KMS-11 (cell line): ENCODE results near the gene PIK3CD.

ENCODE experiments used
- H2AFZ ChIP-seq: fragments of 200-600 bp; sonication (generic); 2 replicates; pipeline ENCODE4 v1.6.1; 2016; ENCODE audit warnings: antibody characterized with exemption, mixed run types, low read depth
- H3K27ac ChIP-seq: fragments of 200-600 bp; sonication (generic); 2 replicates; pipeline ENCODE4 v1.6.1; 2016; ENCODE audit warnings: mild to moderate bottlenecking, mixed run types
- H3K27me3 ChIP-seq: fragments of 200-600 bp; sonication (generic); 2 replicates; pipeline ENCODE4 v1.6.1; 2017; ENCODE audit warnings: mild to moderate bottlenecking, low read depth, mixed run types, moderate library complexity; ENCODE audit not compliant: insufficient read depth
- H3K36me3 ChIP-seq: fragments of 200-600 bp; sonication (generic); 2 replicates; pipeline ENCODE4 v1.6.1; 2017; ENCODE audit warnings: mild to moderate bottlenecking, mixed run types; ENCODE audit not compliant: insufficient read depth
- H3K4me1 ChIP-seq: fragments of 200-600 bp; sonication (generic); 2 replicates; pipeline ENCODE4 v1.6.1; 2016; ENCODE audit warnings: mild to moderate bottlenecking, low read depth, mixed run types; ENCODE audit not compliant: poor library complexity, severe bottlenecking
- H3K4me2 ChIP-seq: fragments of 200-600 bp; sonication (generic); 2 replicates; pipeline ENCODE4 v1.7.0; 2016; ENCODE audit warnings: mild to moderate bottlenecking, mixed run types
- H3K4me3 ChIP-seq: fragments of 200-600 bp; sonication (generic); IDR thresholded peaks from 2 replicates; pipeline ENCODE4 v1.6.1; 2017; ENCODE audit warnings: low read depth, low read length, mixed read lengths; ENCODE audit not compliant: insufficient read depth
- H3K79me2 ChIP-seq: fragments of 200-600 bp; sonication (generic); 2 replicates; pipeline ENCODE4 v1.6.1; 2016; ENCODE audit warnings: low read depth, mixed run types; ENCODE audit not compliant: insufficient read depth
- H3K9ac ChIP-seq: fragments of 200-600 bp; sonication (generic); 2 replicates; pipeline ENCODE4 v1.6.1; 2016; ENCODE audit warnings: mild to moderate bottlenecking, mixed run types
- H4K20me1 ChIP-seq: fragments of 200-600 bp; sonication (generic); 2 replicates; pipeline ENCODE4 v1.6.1; 2016; ENCODE audit warnings: mild to moderate bottlenecking, mixed run types; ENCODE audit not compliant: insufficient read depth
- CTCF ChIP-seq: fragments of 200-600 bp; sonication (generic); conservative IDR thresholded peaks from 2 replicates; pipeline ENCODE4 v1.6.1; 2017; ENCODE audit warnings: low read depth, mild to moderate bottlenecking, antibody characterized with exemption, low read length, moderate library complexity, mixed read lengths

The PIK3CD gene

GRCh38 chr1:9696793-9697192 lies 45.3 kb downstream of the PIK3CD start:
- H3K4me1 ChIP-seq: no peaks in the 10 kb centered on the region
- H3K27me3 ChIP-seq: no peaks in the 10 kb centered on the region; the same call in 1 of the 2 replicates
- no peak overlapping the region for H2AFZ ChIP-seq
- H3K4me3 ChIP-seq: no peak overlapping the region
- no peak overlapping the region for H3K9ac ChIP-seq
- H3K79me2 ChIP-seq: no peaks in the 10 kb centered on the region
- H4K20me1 ChIP-seq: no peaks in the 10 kb centered on the region
- no peaks in the 10 kb centered on the region for H3K36me3 ChIP-seq
- H3K4me2 ChIP-seq: no peak overlapping the region
- no peak for TF ChIP-seq CTCF
- no peak overlapping the region for H3K27ac ChIP-seq

- H4K20me1 ChIP-seq: no peaks in the 10 kb centered on the region
- no peak overlapping the region for H2AFZ ChIP-seq
- no peaks in the 10 kb centered on the region for H3K27me3 ChIP-seq
- H3K27ac ChIP-seq: no peak overlapping the region
- H3K9ac ChIP-seq: no peak overlapping the region
- no peak overlapping the region for H3K4me2 ChIP-seq
- no peak overlapping the region for H3K4me3 ChIP-seq
- no peak for TF ChIP-seq CTCF
- H3K4me1 ChIP-seq: no peaks in the 10 kb centered on the region
- H3K36me3 ChIP-seq: no peaks in the 10 kb centered on the region
- no peaks in the 10 kb centered on the region for H3K79me2 ChIP-seq
Measured at GRCh38 chr1:9699361-9699760, 47.8 kb downstream of the PIK3CD start.

- Histone ChIP-seq H4K20me1 (no peaks in the 10 kb centered on the region), H3K36me3 (no peaks in the 10 kb centered on the region), H3K4me1 (no peaks in the 10 kb centered on the region), H3K9ac (no peak overlapping the region), H3K27me3 (no peaks in the 10 kb centered on the region), H3K4me3 (no peak overlapping the region), H3K27ac (no peak overlapping the region), H3K4me2 (no peak overlapping the region), H2AFZ (no peak overlapping the region), H3K79me2 (no peaks in the 10 kb centered on the region)
- no peak for TF ChIP-seq CTCF
Measured at GRCh38 chr1:9700340-9700739, 48.8 kb downstream of the PIK3CD start.

GRCh38 chr1:9701665-9702064 lies 50.1 kb downstream of the PIK3CD start:
- Histone ChIP-seq H2AFZ (no peak overlapping the region), H3K36me3 (no peaks in the 10 kb centered on the region), H3K9ac (no peak overlapping the region), H3K4me1 (no peaks in the 10 kb centered on the region), H3K4me3 (no peak overlapping the region), H3K4me2 (no peak overlapping the region), H4K20me1 (no peaks in the 10 kb centered on the region), H3K27ac (no peak overlapping the region), H3K27me3 (no peaks in the 10 kb centered on the region), H3K79me2 (no peaks in the 10 kb centered on the region)
- TF ChIP-seq CTCF: no peak

- no peaks in the 10 kb centered on the region for H4K20me1 ChIP-seq
- no peak overlapping the region for H3K27ac ChIP-seq
- H3K79me2 ChIP-seq: no peaks in the 10 kb centered on the region
- no peak overlapping the region for H3K9ac ChIP-seq
- TF ChIP-seq CTCF: no peak
- no peak overlapping the region for H3K4me3 ChIP-seq
- no peaks in the 10 kb centered on the region for H3K4me1 ChIP-seq
- H2AFZ ChIP-seq: no peak overlapping the region
- no peaks in the 10 kb centered on the region for H3K27me3 ChIP-seq
- no peak overlapping the region for H3K4me2 ChIP-seq
- H3K36me3 ChIP-seq: no peaks in the 10 kb centered on the region
Measured at GRCh38 chr1:9703165-9703509, 51.6 kb downstream of the PIK3CD start.
